ENCODE data around the gene ITGB8.

GRCh38 chr7:20318933-20319332 is 11.8 kb upstream of the ITGB8 start:
- TF ChIP-seq YY1 (IDR thresholded peaks at IDR 0.05; ENCODE audit: insufficient read depth, insufficient read length) (no peak), ZNF274 (IDR thresholded peaks at IDR 0.05; ENCODE audit: low read depth, low read length) (no peak), SUZ12 (IDR thresholded peaks at IDR 0.05; ENCODE audit: extremely low read depth, insufficient read depth, insufficient read length) (no peak)
